DOHH2 (cell line): Measurements from ENCODE around the gene NCKAP1.

Experiments used
- EZH2phosphoT487 ChIP-seq: fragments of 200-600 bp; sonication (generic); IDR thresholded peaks from 2 replicates; pipeline ENCODE4 v1.6.1; 2017; ENCODE audit warnings: borderline replicate concordance, mild to moderate bottlenecking, antibody characterized with exemption, low read length, moderate library complexity, mixed read lengths
- TF ChIP-seq, protein P1 (sequence below): fragments of 200-600 bp; sonication (generic); IDR thresholded peaks from one replicate; pipeline ENCODE4 v1.5.1; 2014; ENCODE audit warnings: antibody characterized with exemption, mild to moderate bottlenecking, low read depth, low read length; ENCODE audit not compliant: poor library complexity, severe bottlenecking

DNA sequence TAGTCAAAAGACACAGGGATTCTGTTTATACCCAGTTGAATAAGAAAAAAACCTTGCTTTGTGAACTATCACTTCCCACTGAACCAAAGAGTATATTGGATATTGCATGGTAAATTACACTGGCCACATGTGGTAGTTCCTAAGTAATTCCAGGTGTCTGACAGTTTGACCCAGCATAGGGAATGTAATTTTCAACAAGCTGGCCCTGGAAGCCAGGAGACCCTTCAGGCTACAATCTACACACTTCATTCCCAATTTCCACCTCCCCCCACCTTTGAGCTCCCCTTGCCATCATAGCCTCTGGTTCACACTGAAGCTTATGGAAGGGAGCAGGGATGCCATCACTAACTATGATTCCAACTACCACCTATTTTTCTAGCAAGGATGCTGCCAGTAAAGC lies 174.6 kb downstream of the NCKAP1 start:
- TF ChIP-seq, protein P1, sequence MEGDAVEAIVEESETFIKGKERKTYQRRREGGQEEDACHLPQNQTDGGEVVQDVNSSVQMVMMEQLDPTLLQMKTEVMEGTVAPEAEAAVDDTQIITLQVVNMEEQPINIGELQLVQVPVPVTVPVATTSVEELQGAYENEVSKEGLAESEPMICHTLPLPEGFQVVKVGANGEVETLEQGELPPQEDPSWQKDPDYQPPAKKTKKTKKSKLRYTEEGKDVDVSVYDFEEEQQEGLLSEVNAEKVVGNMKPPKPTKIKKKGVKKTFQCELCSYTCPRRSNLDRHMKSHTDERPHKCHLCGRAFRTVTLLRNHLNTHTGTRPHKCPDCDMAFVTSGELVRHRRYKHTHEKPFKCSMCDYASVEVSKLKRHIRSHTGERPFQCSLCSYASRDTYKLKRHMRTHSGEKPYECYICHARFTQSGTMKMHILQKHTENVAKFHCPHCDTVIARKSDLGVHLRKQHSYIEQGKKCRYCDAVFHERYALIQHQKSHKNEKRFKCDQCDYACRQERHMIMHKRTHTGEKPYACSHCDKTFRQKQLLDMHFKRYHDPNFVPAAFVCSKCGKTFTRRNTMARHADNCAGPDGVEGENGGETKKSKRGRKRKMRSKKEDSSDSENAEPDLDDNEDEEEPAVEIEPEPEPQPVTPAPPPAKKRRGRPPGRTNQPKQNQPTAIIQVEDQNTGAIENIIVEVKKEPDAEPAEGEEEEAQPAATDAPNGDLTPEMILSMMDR = no peak
- TF ChIP-seq EZH2phosphoT487 = no peak
